Measurements from ENCODE around the gene HMCN2. TPM values are rescaled to one million over a fixed set of nuclear protein-coding genes. Genes with fewer than 3 reads are reported as not detected.

Gene HMCN2
- total RNA-seq, 1 experiment from 2014 or later: 5.6 TPM

DNA sequence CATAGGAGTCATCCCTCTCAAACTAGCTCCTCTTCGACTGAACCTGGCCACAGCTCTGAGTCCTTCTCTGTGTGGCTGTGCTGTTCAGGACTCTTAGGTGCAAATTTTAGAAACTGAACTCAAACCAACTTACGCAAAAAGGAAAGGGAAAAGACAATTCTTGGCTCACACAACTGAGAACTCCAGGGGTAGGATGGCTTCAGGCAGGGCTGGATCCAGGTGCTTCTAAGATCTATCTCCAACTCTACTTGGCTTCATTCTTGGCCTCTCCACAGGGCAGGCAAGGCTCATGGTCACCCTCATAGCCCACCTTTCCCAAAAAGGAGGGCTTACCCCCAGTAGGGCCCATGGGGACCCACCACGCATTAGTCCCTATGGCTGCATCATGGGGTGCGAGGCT, 187.3 kb downstream of the HMCN2 start:
- H3K9me3 Mint-ChIP-seq: no peaks in the 10 kb centered on the region
- no peaks in the 10 kb centered on the region for H3K36me3 Mint-ChIP-seq
- H3K27me3 Mint-ChIP-seq (ENCODE audit: low read depth): no peaks in the 10 kb centered on the region
- DNase-seq (ENCODE audit: low spot score): no peak
- no peak for ATAC-seq
- ChIA-PET POLR2A (no interaction called here), CTCF (interaction anchor here (0.5 to 1.9 kb wide), 3 partner anchors 8 to 33 kb away, joined by 3 to 5 read pairs (median 3); no protein-coding TSS in a partner anchor)
- no peak for TF ChIP-seq RELA (CRISPR knock-in tag; IDR thresholded peaks at IDR 0.05; ENCODE audit: borderline replicate concordance)
- TF ChIP-seq FOXP1 (CRISPR knock-in tag; IDR thresholded peaks at IDR 0.05; ENCODE audit: borderline replicate concordance): no peak
- TF ChIP-seq SOX15 (CRISPR knock-in tag; IDR thresholded peaks at IDR 0.05): no peak
- TF ChIP-seq, protein P1, sequence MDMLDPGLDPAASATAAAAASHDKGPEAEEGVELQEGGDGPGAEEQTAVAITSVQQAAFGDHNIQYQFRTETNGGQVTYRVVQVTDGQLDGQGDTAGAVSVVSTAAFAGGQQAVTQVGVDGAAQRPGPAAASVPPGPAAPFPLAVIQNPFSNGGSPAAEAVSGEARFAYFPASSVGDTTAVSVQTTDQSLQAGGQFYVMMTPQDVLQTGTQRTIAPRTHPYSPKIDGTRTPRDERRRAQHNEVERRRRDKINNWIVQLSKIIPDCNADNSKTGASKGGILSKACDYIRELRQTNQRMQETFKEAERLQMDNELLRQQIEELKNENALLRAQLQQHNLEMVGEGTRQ (CRISPR knock-in tag; IDR thresholded peaks at IDR 0.05): no peak
- TF ChIP-seq, protein P2, sequence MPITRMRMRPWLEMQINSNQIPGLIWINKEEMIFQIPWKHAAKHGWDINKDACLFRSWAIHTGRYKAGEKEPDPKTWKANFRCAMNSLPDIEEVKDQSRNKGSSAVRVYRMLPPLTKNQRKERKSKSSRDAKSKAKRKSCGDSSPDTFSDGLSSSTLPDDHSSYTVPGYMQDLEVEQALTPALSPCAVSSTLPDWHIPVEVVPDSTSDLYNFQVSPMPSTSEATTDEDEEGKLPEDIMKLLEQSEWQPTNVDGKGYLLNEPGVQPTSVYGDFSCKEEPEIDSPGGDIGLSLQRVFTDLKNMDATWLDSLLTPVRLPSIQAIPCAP (CRISPR knock-in tag; IDR thresholded peaks at IDR 0.05): no peak
- no peak overlapping the region for H3K4me3 Mint-ChIP-seq
- H3K4me1 Mint-ChIP-seq: peaks cover 31% of the 10 kb centered on the region
- H3K27ac Mint-ChIP-seq: no peak overlapping the region

- ChIA-PET CTCF (interaction anchor here (1.1 to 1.6 kb wide), 3 partner anchors 27 to 126 kb away, joined by 3 to 7 read pairs (median 3); no protein-coding TSS in a partner anchor), POLR2A (no interaction called here)
- no peaks in the 10 kb centered on the region for H3K36me3 Mint-ChIP-seq
- no peaks in the 10 kb centered on the region for H3K27me3 Mint-ChIP-seq (ENCODE audit: low read depth)
- no peaks in the 10 kb centered on the region for H3K9me3 Mint-ChIP-seq
- DNase-seq (ENCODE audit: low spot score) (no peak), ATAC-seq (no peak)
- H3K4me1 Mint-ChIP-seq: peaks cover 25% of the 10 kb centered on the region
- TF ChIP-seq NR3C1 (CRISPR knock-in tag; conservative IDR thresholded peaks at IDR 0.05; ENCODE audit: low read depth) (no peak), EMX1 (CRISPR knock-in tag; IDR thresholded peaks at IDR 0.05) (no peak), ZNF396 (CRISPR knock-in tag; IDR thresholded peaks at IDR 0.05; ENCODE audit: borderline replicate concordance) (no peak), MXD4 (CRISPR knock-in tag; IDR thresholded peaks at IDR 0.05; ENCODE audit: borderline replicate concordance) (no peak), ZNF219 (CRISPR knock-in tag; IDR thresholded peaks at IDR 0.05; ENCODE audit: borderline replicate concordance) (no peak), HMGXB4 (CRISPR knock-in tag; IDR thresholded peaks at IDR 0.05) (no peak), ZNF121 (CRISPR knock-in tag; IDR thresholded peaks at IDR 0.05) (no peak), SMAD4 (CRISPR knock-in tag; IDR thresholded peaks at IDR 0.05) (no peak), TCF7 (CRISPR knock-in tag; IDR thresholded peaks at IDR 0.05; ENCODE audit: low read depth) (no peak), FOXK1 (CRISPR knock-in tag; IDR thresholded peaks at IDR 0.05) (no peak), NFYB (CRISPR knock-in tag; conservative IDR thresholded peaks at IDR 0.05; ENCODE audit: low read depth) (no peak), JUN (CRISPR knock-in tag; IDR thresholded peaks at IDR 0.05) (no peak)
- TF ChIP-seq, protein P3, sequence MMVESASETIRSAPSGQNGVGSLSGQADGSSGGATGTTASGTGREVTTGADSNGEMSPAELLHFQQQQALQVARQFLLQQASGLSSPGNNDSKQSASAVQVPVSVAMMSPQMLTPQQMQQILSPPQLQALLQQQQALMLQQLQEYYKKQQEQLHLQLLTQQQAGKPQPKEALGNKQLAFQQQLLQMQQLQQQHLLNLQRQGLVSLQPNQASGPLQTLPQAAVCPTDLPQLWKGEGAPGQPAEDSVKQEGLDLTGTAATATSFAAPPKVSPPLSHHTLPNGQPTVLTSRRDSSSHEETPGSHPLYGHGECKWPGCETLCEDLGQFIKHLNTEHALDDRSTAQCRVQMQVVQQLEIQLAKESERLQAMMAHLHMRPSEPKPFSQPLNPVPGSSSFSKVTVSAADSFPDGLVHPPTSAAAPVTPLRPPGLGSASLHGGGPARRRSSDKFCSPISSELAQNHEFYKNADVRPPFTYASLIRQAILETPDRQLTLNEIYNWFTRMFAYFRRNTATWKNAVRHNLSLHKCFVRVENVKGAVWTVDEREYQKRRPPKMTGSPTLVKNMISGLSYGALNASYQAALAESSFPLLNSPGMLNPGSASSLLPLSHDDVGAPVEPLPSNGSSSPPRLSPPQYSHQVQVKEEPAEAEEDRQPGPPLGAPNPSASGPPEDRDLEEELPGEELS (CRISPR knock-in tag; IDR thresholded peaks at IDR 0.05): no peak
- TF ChIP-seq, protein P4, sequence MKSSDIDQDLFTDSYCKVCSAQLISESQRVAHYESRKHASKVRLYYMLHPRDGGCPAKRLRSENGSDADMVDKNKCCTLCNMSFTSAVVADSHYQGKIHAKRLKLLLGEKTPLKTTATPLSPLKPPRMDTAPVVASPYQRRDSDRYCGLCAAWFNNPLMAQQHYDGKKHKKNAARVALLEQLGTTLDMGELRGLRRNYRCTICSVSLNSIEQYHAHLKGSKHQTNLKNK (CRISPR knock-in tag; IDR thresholded peaks at IDR 0.05): no peak
- TF ChIP-seq, protein P5, sequence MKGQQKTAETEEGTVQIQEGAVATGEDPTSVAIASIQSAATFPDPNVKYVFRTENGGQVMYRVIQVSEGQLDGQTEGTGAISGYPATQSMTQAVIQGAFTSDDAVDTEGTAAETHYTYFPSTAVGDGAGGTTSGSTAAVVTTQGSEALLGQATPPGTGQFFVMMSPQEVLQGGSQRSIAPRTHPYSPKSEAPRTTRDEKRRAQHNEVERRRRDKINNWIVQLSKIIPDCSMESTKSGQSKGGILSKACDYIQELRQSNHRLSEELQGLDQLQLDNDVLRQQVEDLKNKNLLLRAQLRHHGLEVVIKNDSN (CRISPR knock-in tag; IDR thresholded peaks at IDR 0.05): no peak
- TF ChIP-seq, protein P6, sequence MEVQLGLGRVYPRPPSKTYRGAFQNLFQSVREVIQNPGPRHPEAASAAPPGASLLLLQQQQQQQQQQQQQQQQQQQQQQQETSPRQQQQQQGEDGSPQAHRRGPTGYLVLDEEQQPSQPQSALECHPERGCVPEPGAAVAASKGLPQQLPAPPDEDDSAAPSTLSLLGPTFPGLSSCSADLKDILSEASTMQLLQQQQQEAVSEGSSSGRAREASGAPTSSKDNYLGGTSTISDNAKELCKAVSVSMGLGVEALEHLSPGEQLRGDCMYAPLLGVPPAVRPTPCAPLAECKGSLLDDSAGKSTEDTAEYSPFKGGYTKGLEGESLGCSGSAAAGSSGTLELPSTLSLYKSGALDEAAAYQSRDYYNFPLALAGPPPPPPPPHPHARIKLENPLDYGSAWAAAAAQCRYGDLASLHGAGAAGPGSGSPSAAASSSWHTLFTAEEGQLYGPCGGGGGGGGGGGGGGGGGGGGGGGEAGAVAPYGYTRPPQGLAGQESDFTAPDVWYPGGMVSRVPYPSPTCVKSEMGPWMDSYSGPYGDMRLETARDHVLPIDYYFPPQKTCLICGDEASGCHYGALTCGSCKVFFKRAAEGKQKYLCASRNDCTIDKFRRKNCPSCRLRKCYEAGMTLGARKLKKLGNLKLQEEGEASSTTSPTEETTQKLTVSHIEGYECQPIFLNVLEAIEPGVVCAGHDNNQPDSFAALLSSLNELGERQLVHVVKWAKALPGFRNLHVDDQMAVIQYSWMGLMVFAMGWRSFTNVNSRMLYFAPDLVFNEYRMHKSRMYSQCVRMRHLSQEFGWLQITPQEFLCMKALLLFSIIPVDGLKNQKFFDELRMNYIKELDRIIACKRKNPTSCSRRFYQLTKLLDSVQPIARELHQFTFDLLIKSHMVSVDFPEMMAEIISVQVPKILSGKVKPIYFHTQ (CRISPR knock-in tag; IDR thresholded peaks at IDR 0.05): no peak
- TF ChIP-seq, protein P7, sequence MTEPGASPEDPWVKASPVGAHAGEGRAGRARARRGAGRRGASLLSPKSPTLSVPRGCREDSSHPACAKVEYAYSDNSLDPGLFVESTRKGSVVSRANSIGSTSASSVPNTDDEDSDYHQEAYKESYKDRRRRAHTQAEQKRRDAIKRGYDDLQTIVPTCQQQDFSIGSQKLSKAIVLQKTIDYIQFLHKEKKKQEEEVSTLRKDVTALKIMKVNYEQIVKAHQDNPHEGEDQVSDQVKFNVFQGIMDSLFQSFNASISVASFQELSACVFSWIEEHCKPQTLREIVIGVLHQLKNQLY (CRISPR knock-in tag; IDR thresholded peaks at IDR 0.05): no peak
- H3K27ac Mint-ChIP-seq: no peak overlapping the region
- H3K4me3 Mint-ChIP-seq: no peak overlapping the region
These were observed 187.9 kb downstream of the HMCN2 start for GRCh38 chr9:130453487-130453886.

Measured in WTC11 (cell line).